Dedifferentiated amniotic fluid mesenchymal stem cell (primary cell): ENCODE measurements around the gene ITGA8.
A peak's percentile ranks its signal among the peaks of the same experiment; 100 is the strongest.

Experiments used
- DNase-seq: peaks from one replicate; pipeline ENCODE4 v3.0.0-alpha.2; 2016; ENCODE audit errors: extremely low spot score

The ITGA8 gene

GRCh38 chr10:15735763-15736162 lies 16.0 kb upstream of the ITGA8 start:
- DNase-seq, result no peak

DNA sequence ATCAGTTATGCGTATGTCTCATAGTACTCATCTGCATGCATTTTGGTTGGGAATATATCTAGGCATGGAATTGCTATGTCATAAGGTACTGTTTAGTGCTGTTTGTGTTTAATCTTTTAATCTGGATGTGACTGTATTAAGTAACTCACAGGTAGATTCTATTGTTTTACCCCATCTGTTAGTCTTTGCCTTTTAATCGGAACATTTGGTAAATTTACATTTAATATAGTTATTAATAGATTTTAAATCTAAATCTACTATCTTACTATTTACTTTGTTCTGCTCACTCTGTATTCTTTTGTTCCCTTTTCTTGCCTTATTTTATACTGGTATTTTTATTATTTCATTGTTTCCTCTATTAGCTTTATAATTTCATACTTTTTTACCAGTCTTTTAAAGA lies 10.6 kb upstream of the ITGA8 start:
- DNase-seq, result no peak

DNA sequence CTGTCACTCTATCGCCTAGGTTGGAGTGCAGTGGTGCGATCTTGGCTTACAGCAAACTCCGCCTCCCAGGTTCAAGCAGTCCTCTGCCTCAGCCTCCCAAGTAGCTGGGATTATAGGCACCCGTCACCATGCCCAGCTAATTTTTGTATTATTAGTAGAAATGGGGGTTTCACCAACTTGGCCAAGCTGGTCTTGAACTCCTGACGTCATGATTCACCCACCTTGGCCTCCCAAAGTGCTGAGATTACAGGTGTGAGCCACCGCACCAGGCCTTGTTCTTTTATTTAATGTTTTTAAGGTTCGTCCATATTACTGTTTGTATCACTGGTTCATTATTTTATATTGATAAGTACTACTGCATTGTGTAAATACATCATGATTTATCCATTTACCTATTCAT lies 10.2 kb upstream of the ITGA8 start:
- DNase-seq, result no peak

DNA sequence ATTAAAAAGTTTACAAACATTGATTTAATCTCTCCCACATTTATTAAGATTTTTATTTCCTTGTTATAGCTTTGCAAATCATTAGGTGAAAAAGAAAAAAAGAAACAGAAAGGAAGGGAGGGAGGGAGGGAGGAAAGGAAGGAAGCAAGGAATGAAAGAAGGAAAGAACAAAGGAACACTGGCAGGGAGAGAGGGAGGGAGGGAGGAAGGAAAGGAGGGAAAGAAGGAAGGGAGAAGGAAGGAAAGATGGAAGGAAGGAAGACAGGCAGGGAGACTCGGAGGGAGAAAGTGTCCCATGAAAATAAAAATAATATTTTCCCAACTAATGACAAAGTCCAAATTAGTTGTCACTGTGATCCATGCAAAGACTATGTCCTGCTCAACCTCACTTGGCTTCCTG lies 6.3 kb upstream of the ITGA8 start:
- no peak for DNase-seq

DNA sequence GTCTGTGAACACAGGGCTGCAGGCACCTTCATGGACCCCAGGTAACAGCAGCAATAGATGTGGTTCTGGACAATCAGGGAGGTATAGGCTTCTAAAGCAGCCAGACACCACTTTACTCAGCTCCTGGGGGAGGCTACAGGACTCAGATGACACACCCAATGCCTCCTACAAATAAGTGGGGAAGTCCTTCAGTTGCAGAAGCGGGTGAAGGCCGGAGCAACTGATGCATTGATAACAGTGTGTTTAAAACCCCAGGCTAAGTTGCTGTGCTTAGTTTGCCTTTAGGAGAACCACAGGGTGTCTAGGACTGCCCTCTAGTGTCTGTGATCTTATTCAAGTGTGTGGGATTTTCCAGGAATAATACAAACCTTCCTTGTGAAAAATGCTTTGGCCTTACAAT lies 5.9 kb upstream of the ITGA8 start:
- peak; percentile 80 for DNase-seq

GRCh38 chr10:15724683-15725082 lies 5.0 kb upstream of the ITGA8 start:
- no peak for DNase-seq

- DNase-seq, result no peak
Observed at GRCh38 chr10:15723803-15724202, 4.1 kb upstream of the ITGA8 start.

GRCh38 chr10:15720635-15721287 lies 1.0 kb upstream of the ITGA8 start:
- DNase-seq, result no peak

GRCh38 chr10:15719049-15719898 lies 448 bp downstream of the ITGA8 start:
- peak; percentile 43 for DNase-seq

- DNase-seq, result no peak
Observed at GRCh38 chr10:15718694-15719048, 1.1 kb downstream of the ITGA8 start.

DNA sequence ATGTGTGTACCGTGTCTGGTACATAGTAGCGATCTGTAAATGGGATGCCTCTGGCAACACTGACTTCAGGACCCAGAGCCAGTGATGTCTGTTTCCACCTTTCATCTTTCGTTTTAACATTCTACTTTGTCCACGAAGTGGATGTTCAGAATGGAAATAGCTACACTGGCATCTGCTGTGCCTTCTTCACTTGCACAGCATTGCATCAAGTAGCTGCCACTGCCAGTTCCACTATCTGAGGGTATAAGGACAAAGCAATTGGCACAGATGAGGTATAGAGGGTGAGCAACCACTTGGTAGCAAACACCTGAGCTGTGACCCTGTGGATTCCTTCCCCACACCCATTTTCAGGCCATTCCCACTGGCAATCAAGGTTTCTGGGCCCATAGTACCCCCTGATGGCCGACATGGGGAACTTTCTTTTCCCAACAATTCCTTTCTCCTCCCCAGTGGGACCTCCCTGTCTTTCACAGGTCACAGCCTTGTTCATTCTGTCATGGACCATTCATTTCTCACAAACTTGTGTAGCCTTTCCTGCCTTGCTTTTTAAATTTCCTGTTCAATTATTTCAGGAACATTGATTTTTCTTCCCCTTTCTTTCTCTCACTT lies 4.0 kb downstream of the ITGA8 start:
- DNase-seq, result peak; percentile 52

- no peak for DNase-seq
Observed at GRCh38 chr10:15714847-15715246, 4.9 kb downstream of the ITGA8 start.

- DNase-seq, result peak; percentile 66
Observed at GRCh38 chr10:15712883-15713282, 6.8 kb downstream of the ITGA8 start.

- DNase-seq, result no peak
Observed at GRCh38 chr10:15710455-15710854, 9.3 kb downstream of the ITGA8 start.

DNA sequence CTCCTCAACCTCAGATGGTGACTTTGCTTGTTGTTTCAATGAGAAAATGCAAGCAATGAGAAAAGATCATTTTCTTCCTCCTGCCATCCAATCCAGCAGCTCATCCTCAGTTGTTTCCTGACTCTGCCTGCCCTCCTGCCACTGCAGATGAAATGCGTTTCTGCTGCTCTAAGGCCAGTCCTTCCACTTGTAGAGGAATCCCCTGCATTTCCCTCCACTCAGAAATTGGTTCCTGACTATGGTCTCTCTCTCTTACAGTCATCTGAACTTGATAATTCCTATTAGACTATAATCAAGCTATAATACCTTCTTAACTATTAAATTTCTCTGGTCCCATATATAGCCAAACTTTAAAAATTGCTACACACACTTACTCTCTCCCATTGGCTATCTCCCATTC lies 14.4 kb downstream of the ITGA8 start:
- no peak for DNase-seq

DNA sequence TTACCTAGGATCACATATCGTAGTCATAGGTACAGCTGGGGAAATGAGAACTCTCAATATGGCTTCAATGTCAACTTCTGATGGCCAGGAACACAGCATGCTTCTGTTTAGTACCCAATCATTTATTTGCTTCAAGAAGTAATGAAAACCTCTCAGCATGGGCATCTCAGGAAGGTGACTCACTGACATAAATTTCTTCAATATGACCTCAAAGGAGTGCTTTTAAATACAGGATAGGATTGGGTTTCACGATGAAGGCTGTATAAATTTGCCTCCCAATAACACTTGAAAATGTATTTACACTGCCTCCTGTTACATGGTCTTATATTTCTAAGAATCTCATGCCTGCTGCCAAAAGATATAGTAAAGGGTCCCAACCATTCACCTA lies 15.1 kb downstream of the ITGA8 start:
- no peak for DNase-seq

- DNase-seq, result no peak
Observed at GRCh38 chr10:15703944-15704580, 15.7 kb downstream of the ITGA8 start.

- peak; percentile 84 for DNase-seq
Observed at GRCh38 chr10:15703151-15703880, 16.4 kb downstream of the ITGA8 start.

- DNase-seq, result no peak
Observed at GRCh38 chr10:15700078-15700674, 19.5 kb downstream of the ITGA8 start.

DNA sequence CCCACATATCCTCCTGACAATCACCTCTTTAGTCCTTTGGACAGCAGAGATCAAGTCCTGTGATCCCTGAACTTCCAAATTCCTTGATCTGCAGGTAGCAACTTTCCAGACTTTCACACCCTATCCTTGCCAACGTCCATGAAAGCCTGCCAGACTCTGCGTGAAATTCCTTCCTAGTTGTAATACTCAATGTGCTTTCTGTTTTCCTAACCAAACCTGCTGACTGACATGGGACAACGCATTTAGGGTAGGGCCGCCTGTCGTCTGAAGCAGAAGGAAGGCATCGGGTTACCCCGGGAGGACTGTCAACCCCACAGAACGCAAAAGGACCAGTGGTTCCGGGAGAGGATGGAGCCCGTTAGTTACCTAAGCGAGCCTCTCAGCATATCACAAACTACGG lies 23.9 kb downstream of the ITGA8 start:
- DNase-seq, result no peak

GRCh38 chr10:15690031-15690430 lies 29.7 kb downstream of the ITGA8 start:
- DNase-seq, result no peak

DNA sequence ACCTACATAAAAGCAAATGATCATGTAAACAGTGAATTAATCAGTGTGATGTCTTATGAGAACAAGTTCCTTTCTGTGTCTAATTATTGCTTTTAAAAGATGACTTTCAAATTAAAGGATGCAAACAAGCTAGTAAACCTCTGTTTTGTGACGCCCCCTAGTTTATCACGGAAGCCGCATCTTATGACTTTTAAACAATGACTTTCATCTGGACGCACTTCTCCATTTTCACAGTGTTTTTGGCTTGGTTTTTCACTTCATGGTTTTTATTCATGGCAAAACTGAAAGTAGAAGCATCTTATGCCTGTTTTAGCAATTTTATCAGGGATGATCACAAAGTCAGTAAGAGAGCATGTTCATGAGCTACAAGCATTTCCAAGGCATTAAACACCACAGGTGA lies 35.0 kb downstream of the ITGA8 start:
- no peak for DNase-seq
